ENCODE results near the gene CD226.

CD226 gene

GRCh38 chr18:69947361-69948133, at the start of gene CD226:
TSS of gene CD226 (minus strand) at chr18:69947873. CDS start at chr18:69947406, 467 bp downstream.
- H3K4me1 ChIP-seq (ENCODE audit: control insufficient read depth, low read length), result no peaks in the 10 kb centered on the region

GRCh38 chr18:69996951-69997798, 49.5 kb upstream of the CD226 start:
- Histone ChIP-seq H3K9me3 (ENCODE audit: control insufficient read depth, insufficient read depth, low read length) (no peaks in the 10 kb centered on the region), H3K36me3 (ENCODE audit: control insufficient read depth, low read length) (peaks cover 14% of the 10 kb centered on the region), H3F3A (ENCODE audit: control insufficient read depth, insufficient read depth) (no peaks in the 10 kb centered on the region), H3K4me2 (ENCODE audit: low read length) (no peak overlapping the region), H3K27me3 (ENCODE audit: control insufficient read depth, low read length) (no peaks in the 10 kb centered on the region), H3K9me2 (replicated peaks; ENCODE audit: control insufficient read depth, low read length) (no peaks in the 10 kb centered on the region), H3K79me2 (ENCODE audit: control insufficient read depth, low read length) (no peaks in the 10 kb centered on the region), H3K4me1 (ENCODE audit: control insufficient read depth, low read length) (no peaks in the 10 kb centered on the region), H4K20me1 (ENCODE audit: control insufficient read depth, insufficient read depth, low read depth, low read length) (no peaks in the 10 kb centered on the region), H3K27ac (ENCODE audit: low read depth, low read length) (no peak overlapping the region), H3K4me3 (ENCODE audit: low read length) (no peak overlapping the region)
- TF ChIP-seq CTCF (IDR thresholded peaks at IDR 0.05; ENCODE audit: low read depth, low read length, poor library complexity, severe bottlenecking), result no peak
- no peak for TF ChIP-seq EZH2phosphoT487 (IDR thresholded peaks at IDR 0.05; ENCODE audit: borderline replicate concordance, low read length)

More at GRCh38 chr18:69947361-69948133, at the start of gene CD226:
- H3K4me3 ChIP-seq (ENCODE audit: low read length), result no peak within 1 kb of the TSS
- no peaks in the 10 kb centered on the region for H4K20me1 ChIP-seq (ENCODE audit: control insufficient read depth, insufficient read depth, low read depth, low read length)
- H3K9me3 ChIP-seq (ENCODE audit: control insufficient read depth, insufficient read depth, low read length), result no peaks in the 10 kb centered on the region
- H3K27me3 ChIP-seq (ENCODE audit: control insufficient read depth, low read length), result 0 out of 2 replicates have a peak, but pooled peaks cover 2% of the 10 kb centered on the region
- no peak for TF ChIP-seq EZH2phosphoT487 (IDR thresholded peaks at IDR 0.05; ENCODE audit: borderline replicate concordance, low read length)
- no peak for TF ChIP-seq CTCF (IDR thresholded peaks at IDR 0.05; ENCODE audit: low read depth, low read length, poor library complexity, severe bottlenecking)
- H3K36me3 ChIP-seq (ENCODE audit: control insufficient read depth, low read length), result no peaks in the 10 kb centered on the region
- no peak within 1 kb of the TSS for H3K4me2 ChIP-seq (ENCODE audit: low read length)
- H3K79me2 ChIP-seq (ENCODE audit: control insufficient read depth, low read length), result no peaks in the 10 kb centered on the region
- no peaks in the 10 kb centered on the region for H3F3A ChIP-seq (ENCODE audit: control insufficient read depth, insufficient read depth)
- H3K27ac ChIP-seq (ENCODE audit: low read depth, low read length), result no peak within 1 kb of the TSS
- H3K9me2 ChIP-seq (replicated peaks; ENCODE audit: control insufficient read depth, low read length), result no peaks in the 10 kb centered on the region

GRCh38 chr18:69996417-69996816, 48.7 kb upstream of the CD226 start:
- Histone ChIP-seq H3K4me1 (ENCODE audit: control insufficient read depth, low read length) (no peaks in the 10 kb centered on the region), H3K27ac (ENCODE audit: low read depth, low read length) (no peak overlapping the region), H3K9me3 (ENCODE audit: control insufficient read depth, insufficient read depth, low read length) (no peaks in the 10 kb centered on the region), H3F3A (ENCODE audit: control insufficient read depth, insufficient read depth) (no peaks in the 10 kb centered on the region), H3K79me2 (ENCODE audit: control insufficient read depth, low read length) (no peaks in the 10 kb centered on the region), H3K27me3 (ENCODE audit: control insufficient read depth, low read length) (no peaks in the 10 kb centered on the region), H3K36me3 (ENCODE audit: control insufficient read depth, low read length) (peaks cover 8% of the 10 kb centered on the region), H3K9me2 (replicated peaks; ENCODE audit: control insufficient read depth, low read length) (no peaks in the 10 kb centered on the region), H3K4me3 (ENCODE audit: low read length) (no peak overlapping the region), H3K4me2 (ENCODE audit: low read length) (no peak overlapping the region), H4K20me1 (ENCODE audit: control insufficient read depth, insufficient read depth, low read depth, low read length) (no peaks in the 10 kb centered on the region)
- TF ChIP-seq CTCF (IDR thresholded peaks at IDR 0.05; ENCODE audit: low read depth, low read length, poor library complexity, severe bottlenecking), result no peak
- TF ChIP-seq EZH2phosphoT487 (IDR thresholded peaks at IDR 0.05; ENCODE audit: borderline replicate concordance, low read length), result no peak
